Activated T-helper 1 cell treated with anti-CD3 and anti-CD28 coated beads, Interleukin-2, amount 50 U/mL, for 16 hours (primary cell): ENCODE results near the gene TMEM163.
A peak's percentile ranks its signal among the peaks of the same experiment; 100 is the strongest.

ENCODE experiments used
- DNase-seq, 2 donors: peaks; one replicate each; pipeline ENCODE4 v3.0.0-alpha.2; 2020; ENCODE audit warnings: low read depth in 1 of 2, low spot score in 1 of 2

The TMEM163 gene

DNA sequence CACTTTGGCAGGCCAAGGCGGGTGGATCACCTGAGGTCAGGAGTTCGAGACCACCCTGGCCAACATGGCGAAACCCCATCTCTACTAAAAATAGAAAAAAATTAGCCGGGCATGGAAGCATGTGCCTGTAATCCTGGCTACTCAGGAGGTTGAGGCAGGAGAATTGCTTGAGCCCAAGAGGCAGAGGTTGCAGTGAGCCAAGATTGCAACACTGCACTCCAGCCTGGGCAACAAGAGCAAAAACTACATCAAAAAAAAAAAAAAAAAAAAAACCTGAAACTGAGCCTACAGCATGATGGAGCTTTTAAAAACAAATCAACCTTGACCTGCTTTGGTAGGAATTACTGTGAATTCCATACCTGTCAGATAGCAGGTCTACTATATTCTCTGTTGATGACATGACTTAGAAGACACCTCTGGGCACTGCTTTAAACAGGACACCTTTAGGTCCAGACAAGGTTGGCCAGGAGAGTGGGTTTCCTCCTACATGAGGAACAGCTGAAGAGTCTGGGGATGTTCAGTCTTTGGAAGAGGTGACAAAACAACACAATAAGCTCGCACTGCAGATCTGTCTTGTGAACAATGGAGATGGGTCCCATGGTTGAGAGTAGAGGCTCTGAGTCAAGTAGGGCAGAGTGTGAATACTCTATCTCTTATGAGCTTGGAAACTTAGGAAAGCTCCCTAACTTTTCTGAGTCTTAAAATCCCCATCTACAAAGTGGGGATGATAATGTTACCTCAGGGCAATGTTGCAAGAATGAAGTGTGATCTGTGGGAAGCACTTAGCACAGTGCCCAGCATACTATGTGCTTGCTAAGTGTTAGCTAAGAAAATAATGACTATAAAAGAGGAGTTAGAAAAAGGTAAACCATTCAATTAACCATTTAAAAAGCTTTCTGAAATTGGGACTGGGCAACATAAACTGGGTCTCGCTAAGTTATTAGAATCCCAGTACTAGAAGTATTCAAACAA lies 25.2 kb downstream of the TMEM163 start:
- DNase-seq = no peak

DNA sequence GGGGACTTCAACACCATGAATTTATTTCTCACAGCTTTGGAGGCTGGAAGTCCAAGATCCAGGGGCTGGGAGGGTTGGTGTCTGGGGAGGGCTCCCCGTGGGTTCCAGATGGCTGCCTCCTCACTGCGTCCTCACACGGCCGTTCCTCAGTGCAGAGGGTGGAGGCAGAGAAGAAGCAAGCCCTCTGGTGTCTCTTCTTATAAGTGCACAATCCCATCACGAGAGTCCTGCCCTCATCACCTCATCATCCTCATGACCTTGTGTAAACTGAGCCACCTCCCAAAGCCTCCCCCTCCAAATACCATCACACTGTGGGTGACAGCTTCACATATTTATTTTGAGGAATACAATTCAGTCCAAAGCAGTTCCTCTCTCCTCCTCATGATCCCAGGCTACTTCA lies 26.3 kb downstream of the TMEM163 start:
- DNase-seq = no peak

DNA sequence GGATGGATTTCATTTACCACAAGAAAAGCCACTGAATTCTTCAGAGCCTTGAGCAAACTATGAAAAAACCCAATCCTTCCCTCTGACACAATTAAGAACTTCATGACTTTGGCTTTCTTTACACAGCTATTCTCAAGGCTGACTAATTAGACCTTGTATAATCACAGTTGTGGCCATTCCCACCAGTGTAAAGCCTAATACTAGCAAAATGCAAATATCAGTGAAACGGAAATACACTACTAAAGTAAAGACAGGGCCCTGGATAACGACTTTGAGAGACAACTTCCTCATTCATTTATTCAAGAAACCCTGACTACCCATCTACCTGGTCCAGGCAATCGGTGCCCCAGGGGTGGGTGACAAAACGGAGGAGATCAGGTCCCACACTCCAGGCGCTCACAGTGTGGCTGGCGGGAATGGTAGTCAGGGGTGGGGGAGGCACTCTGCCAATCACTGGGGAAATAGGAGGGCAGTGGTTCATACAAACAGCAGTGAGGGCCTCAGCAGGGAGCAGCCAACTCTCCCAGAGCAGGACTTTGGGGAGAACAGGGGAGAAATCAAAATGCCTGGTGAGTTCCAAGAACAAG lies 28.1 kb downstream of the TMEM163 start:
- no peak for DNase-seq

DNA sequence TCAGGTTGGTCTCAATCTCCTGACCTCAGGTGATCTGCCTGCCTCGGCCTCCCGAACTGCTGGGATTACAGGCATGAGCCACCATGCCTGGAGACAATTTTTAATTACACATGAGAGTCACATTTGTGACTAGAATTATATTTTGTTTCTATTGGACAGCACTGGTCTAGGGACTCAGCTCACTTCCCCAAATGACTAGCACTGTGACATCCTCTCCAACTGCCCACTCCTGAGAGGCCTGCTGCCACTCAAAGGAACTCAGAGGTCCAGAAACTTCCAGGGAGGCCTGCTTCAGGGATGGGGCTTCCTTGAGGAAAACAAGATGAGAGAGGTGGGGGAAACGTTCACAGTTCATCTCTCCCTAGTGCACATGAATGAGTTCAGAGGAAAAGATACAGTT lies 29.5 kb downstream of the TMEM163 start:
- DNase-seq = no peak

DNA sequence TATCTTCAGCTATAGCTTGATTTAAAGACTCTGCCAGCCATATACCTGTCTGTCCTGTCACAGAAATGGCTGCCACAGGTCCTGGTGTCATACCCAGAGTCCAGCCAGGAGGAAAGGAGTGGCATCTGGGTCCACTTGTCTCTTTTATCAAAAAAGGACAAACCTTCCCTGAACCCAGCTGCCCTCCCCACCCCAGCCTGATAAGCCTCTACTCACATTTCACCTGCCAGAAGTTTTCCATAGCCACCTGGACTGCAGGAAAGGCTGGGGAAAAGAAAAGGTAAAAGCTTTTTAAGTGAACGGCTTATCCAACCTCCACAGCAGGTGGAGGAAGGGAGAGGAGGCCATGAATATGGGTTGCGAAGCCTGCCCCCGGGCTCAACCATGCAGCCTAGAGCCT lies 32.8 kb downstream of the TMEM163 start:
- no peak for DNase-seq

DNA sequence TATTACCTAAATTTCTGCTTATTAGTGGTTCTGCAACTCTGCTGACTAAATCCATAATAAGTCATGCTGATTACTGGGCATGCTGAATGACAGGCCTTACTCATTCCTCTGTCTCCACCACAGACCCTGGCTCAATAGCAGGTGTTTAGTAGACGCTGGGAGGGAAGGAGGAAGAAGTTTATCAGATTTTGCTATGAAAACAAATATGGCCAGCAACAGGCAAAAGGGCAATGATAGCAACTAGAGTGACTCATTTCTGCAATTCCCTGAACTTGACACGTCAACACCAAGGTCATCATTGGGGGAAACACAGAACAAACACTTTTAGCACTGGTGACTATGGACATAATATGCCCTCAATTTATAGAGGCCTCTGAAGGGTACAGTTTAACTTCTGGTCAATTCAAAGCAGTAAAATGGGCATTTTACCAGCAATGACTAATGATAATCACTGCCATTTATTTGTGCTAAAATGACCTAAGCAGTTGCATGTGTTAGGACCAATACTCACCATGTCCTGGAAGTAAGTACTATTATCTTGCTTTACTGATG lies 35.2 kb downstream of the TMEM163 start:
- no peak for DNase-seq

DNA sequence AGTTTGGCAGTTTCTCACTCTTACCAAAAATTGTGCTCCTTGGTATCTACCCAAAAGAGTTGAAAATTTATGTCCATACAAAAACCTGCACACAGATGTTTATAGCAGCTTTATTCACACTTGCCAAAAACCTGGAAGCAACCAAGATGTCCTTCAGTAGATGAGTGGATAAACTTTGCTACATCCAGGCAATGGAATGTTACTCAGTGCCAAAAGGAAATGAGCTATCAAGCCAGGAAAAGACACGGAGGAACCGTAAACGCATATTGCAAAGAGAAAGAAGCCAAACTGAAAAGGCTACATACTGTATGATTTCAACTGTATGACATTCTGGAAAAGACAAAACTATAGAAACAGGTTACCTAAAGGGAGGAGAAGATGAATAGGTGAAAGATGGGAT lies 36.1 kb downstream of the TMEM163 start:
- no peak for DNase-seq

DNA sequence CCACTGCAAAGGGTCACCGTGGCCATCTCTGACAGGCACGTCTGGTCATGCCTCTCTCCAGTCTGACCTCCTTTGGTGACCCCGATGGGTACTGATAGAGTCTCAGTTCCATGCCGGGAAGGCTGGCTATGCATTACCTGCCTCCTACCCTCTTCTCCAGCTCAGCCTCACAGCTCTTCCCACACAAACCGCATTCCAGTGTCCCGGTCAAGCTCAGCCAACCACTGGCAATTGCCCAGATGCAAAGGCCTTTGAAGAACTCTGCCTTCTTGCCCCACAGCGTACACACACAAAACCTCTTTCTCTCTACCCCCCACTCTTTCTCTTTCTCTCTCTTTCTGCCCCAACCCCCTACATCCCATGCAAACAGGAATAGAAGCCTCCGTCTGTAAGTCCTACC lies 37.6 kb downstream of the TMEM163 start:
- no peak for DNase-seq

DNA sequence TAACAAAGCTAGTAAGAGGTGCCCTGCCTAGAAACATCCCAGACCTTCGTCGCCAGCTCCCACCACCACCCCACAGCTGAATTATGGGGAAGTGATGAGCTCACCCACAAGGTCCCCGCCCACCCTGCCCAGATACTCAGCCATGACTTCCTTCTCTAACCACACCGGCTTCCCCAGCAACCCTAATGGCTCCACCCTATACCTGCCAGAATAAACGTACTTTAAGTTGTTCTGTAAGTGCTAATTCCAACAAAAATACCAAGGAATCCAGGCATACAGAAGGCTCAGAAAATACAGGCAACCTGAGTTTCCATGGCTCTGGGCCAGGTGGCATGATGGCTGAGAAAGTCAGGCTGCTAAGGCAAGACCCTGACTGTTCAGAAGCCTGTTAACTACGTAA lies 39.1 kb downstream of the TMEM163 start:
- DNase-seq = no peak

DNA sequence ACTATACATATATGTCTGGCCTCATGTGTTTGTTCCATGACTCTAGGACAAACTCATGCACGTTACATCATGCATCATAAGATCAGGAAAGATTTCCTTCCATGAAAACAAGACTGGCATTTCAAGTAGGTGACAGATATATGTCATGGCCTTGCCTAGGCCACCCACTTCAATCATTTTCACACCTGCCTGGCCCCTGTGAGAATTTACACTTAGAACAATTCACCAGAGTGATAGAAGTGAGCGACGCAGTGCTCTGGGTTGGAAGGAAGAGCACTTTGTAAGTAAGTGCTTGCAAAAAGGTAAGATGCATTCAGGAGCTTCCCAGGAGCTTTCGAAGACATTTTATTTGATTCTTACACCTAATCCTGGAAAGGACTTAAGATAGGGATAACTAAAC lies 39.5 kb downstream of the TMEM163 start:
- DNase-seq = no peak

DNA sequence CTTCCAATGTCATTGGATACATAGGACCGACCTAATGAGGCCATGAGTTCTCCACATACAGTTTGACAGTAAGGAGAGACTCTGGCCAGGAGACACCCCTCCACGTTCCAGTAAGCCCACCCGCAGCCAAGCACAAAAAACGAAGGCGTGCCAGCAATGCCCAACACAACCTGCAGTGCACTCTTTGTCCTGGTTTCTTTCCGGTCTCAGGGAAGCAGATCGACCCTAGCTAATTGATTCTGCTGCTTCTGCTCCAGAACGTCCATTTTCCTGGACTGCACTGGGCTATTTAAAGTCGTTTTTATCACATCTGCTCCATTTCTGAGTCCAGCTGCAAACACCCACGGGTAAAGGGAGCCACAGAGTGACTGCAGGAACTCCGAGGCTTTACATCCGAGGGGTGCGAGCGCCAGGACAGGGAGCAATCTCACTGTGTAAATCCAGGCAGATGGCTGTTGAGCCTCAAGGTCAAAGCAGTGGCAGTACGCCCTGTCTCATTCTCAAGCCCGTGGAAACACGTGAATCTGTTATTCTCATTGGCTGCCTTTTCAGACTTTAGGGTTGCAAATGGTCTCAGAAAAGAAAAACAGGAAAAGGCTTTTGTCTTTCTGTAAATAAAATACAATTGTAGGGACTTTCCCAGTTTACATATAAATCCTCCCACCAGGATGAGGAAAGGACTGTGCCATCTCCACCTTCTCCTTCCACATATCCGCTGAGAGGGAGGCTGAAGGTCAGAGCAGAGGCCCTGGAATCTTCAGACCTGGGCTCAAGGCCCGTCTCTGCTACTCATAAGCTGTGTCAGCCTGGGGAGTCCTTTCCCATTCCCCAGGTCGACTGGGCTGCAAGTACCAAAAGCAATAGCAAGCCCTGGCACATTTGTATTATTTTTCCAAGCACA lies 40.7 kb downstream of the TMEM163 start:
- no peak for DNase-seq

DNA sequence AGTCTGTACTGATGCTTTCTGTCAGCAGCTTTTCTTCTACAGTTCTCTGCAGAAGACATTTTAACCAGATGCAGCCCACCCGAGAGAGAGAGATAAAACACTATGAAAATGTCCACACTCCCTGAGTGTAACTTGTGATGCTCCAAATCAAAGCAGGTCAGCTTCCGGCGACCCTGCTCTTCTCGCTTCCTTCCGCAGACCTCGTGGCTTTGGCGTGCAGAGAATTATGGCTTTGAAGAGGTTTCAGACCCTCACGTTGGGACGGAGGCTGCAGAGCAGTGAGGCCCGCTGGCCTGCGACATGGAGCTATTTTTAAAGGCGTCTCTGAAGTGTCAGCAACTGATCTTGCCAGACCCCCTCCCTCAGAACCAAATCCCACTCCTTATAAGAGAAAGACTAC lies 41.8 kb downstream of the TMEM163 start:
- no peak for DNase-seq

DNA sequence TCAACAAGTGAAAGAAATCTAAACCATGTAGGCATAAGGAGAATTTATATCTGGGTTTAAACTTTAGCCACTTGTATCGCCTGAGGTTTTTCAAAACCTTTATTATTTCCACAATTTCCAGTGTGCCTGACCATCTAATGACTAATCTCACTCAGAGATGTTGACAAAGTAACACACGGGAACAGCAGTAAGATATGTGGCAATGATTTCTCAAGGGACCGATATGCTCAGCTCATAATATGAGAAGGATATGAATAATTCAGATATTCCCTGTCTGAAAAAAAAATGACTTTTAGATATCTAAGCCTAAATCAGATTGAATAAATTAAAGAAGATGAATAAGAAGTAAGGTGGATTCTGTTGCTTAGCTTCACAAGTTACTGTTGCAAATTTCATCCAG lies 43.5 kb downstream of the TMEM163 start:
- no peak for DNase-seq

DNA sequence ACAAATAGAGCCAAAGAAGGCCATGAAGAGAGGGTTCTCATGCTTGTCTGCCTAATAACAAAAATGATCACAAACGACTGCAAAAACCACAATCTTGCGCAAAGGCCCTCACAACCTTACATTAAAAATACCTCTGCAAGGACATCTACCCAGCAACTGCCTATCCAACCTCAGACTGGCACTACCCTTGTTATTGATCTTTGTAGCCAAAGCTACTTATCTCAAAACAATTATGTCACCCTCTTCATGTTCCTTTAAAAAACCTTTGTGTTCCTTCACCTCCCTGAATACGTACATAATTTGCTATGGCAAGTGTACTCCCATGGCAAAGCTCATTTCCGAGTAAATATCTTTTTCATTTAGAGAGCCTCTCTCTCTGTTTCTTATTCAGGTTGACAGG lies 44.1 kb downstream of the TMEM163 start:
- DNase-seq = no peak

DNA sequence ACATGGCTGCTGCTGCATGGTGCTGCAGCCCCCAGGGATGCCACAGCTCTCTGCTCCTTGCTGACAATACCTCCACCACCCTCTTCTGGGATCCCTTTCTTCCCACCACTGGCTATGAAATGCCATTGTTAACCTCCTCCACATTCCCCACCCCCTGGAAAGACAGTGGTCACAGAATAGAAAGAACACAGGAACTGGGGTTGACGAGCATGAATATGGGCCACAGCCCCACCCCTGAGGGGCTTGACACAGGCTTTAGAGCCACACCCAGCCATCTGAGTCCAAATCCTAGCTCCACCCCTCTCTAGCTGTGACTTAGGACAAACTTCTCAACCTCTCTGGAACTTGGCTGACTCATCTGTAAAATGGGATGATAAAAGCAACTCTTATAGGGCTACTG lies 47.3 kb downstream of the TMEM163 start:
- no peak for DNase-seq

DNA sequence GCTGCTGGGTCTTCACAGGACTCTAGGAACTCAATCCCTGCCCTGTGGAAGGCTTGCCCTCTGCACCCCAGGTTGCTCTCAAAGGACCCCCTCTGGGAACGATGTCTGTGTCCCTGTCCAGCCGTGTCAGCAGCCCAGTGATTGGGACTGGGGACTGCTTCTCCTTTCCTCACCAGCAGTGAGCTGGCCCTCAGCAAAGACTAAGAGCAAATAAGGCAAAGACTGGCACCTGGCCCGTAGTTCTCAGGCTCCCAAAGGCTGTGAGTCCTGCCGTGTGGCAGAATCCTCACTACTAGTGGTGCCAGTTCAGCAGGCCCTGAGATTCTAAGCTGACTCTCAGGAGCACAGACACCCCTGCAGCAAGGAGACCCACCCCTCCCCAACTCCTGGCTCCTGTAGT lies 47.8 kb downstream of the TMEM163 start:
- no peak for DNase-seq

DNA sequence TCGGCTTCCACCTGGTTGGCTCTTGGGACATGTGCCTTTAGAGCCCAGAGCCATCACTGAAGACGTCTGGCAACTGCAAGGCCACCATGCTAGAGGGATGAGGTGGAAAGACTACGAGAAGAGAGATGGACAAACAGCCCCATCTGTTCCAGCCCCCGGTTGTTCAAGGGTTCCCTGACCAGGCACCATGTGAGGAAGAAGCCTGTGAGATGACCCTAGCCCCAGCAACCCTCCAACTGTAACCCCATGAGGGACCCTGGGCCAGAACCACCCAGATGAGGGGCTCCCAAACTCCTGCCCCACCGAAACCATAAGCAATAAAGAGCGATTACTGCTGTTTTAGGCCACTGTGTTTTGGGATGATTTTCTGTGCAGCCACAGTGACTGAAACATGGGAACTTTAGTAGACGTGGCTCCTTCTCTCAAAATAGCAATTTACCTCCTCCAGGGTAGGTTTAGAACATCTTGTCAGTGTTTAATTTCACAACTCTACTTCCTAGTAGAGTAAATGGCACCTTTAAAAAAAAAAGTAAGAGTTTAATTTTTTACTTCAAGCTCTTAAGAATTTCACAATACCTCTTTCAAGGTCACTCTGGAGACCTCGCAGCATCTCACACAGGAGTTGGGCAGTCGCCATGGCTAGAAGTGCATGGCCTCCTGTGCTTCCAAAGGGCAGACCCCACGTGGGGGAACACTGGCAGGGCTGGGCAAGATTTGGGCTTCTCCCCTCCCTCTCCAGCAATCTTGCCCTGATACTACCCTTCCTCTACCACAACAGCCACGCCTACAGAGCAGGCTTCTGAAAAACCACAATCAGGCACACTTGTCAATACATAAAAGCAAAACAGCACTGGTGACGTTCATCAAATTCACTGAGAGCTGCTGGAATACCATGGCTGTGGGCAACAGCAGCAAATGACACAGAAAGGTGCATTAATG lies 48.8 kb downstream of the TMEM163 start:
- DNase-seq = peak in 1 of 2 donors; percentile 25

DNA sequence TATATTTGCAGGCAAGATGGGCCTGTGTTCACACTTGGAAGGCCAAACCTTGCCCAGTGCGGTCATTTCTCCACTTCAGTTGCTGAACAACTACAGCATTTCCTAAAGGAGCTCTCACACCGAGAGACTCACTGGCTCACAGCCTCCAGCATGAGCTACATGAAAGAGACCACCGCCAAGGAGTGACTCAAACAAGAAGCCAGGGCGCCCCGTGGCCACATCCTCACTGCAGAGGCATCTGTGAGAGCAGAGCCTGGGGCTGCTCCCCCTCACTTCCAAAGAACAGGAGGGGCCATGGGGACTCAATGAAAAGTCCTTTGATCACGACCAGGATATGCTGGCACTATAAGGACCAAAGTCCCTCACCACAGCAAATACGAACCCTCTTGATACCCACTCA lies 50.0 kb downstream of the TMEM163 start:
- peak; percentile 55 to 71 for DNase-seq

DNA sequence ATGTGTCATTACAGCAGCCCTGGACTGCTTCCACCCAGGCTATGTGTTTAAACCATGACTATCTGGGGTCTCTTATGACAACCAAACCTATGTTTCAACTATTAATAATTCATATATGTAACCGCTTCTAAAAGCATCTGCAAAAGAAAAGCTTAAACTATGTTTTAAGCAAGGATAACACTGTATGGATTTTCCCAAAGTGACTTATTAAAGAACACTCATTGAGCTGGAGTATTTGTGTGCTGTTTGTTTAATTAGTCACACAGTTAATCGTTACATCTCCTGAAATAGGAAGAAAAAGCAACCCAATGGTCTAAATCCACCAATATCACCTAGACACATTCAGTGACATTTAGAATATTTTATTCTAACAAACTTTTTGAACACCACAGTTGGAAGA lies 51.3 kb downstream of the TMEM163 start:
- DNase-seq = no peak

DNA sequence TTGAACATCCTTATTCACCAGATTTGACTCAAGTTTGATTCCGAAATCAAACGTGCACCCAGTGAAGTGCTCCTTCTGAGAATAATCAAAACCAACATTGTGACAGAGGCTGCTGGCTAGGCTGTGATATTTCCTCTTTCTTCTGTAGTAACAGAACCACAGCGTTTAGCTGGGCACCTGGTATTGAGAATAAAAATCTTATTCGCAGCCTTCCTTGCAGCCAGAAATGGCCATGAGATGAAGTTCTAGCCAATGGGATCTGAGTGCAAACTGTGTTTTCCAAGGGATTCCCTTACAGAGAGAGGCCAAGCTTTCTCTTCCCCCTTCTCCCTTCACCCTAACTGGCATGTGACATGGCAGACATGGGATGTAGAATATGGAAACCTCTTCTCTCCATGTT lies 51.7 kb downstream of the TMEM163 start:
- no peak for DNase-seq
